Liver (tissue), 3 donors: ENCODE results near the gene PASK.

Experiments used
- CTCF ChIP-seq: fragments of 150-350 bp; IDR thresholded peaks from 2 replicates; pipeline ENCODE4 v1.5.1; 2017; ENCODE audit warnings: improper control_type of control experiment, low read depth, low read length; ENCODE audit not compliant: missing input control
- HNF4A ChIP-seq, 2 donors: conservative IDR thresholded peaks; 2 replicates each; pipeline ENCODE4 v1.6.1; 2016; ENCODE audit warnings: antibody characterized with exemption in 2 of 2, mild to moderate bottlenecking in 2 of 2
- JUND ChIP-seq, 2 donors: IDR thresholded peaks; 2 replicates each; pipeline ENCODE4 v1.6.1; 2016; ENCODE audit warnings: antibody characterized with exemption in 2 of 2
- MAX ChIP-seq: IDR thresholded peaks from 2 replicates; pipeline ENCODE4 v1.6.1; 2016; ENCODE audit warnings: antibody characterized with exemption
- RAD21 ChIP-seq, 2 donors: IDR thresholded peaks; 2 replicates each; pipeline ENCODE4 v1.6.1; 2016; ENCODE audit warnings: antibody characterized with exemption in 2 of 2, mild to moderate bottlenecking in 2 of 2
- REST ChIP-seq: IDR thresholded peaks from 2 replicates; pipeline ENCODE4 v1.6.1; 2016; ENCODE audit warnings: antibody characterized with exemption, mild to moderate bottlenecking
- YY1 ChIP-seq: IDR thresholded peaks from 2 replicates; pipeline ENCODE4 v1.6.1; 2016; ENCODE audit warnings: antibody characterized with exemption, mild to moderate bottlenecking
- ZBTB33 ChIP-seq: IDR thresholded peaks from 2 replicates; pipeline ENCODE4 v1.6.1; 2016; ENCODE audit warnings: antibody characterized with exemption
- donor health status: healthy.
- donor health status: healthy.

- no peak for TF ChIP-seq RAD21 (IDR thresholded peaks at IDR 0.05)
- no peak for TF ChIP-seq HNF4A (conservative IDR thresholded peaks at IDR 0.05)
- no peak for TF ChIP-seq ZBTB33
- TF ChIP-seq JUND (IDR thresholded peaks at IDR 0.05), result no peak
- no peak for TF ChIP-seq CTCF
- TF ChIP-seq YY1, result no peak
- TF ChIP-seq MAX, result no peak
- TF ChIP-seq REST, result no peak
Observed at GRCh38 chr2:241139531-241140444, 9.5 kb downstream of the PASK start.
